ENCODE data around the gene GPR84.
A peak's percentile ranks its signal among the peaks of the same experiment; 100 is the strongest.

GPR84 gene

DNA sequence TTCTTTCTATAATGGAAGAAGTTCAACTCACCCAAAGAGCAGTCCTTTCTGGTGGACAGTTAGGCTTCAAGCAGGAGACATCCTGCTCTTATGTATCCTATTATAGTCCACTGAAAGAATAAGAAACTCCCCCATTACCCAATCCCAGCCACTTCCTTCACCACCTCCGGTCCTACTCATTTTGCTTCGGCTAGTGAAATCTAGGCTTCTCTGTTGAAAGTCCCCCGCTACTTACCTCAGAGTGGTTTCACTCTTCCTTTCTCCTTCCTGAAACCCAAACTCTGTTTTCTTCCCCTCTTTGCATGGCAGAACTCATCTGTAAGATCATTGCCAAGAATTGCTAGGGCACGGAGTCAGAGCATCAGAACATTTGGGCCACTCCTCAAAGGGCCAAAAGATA, at the start of gene GPR84:
GPR84 (minus strand) TSS at position 74 of the 400 bp plus-strand sequence. CDS start 635 bp downstream, outside the sequence.
- H3K4me3 ChIP-seq (ENCODE audit: low read depth, low read length), result no peak within 1 kb of the TSS
- DNase-seq (ENCODE audit: low read depth), result peak; percentile 42
- TF ChIP-seq, protein P1, sequence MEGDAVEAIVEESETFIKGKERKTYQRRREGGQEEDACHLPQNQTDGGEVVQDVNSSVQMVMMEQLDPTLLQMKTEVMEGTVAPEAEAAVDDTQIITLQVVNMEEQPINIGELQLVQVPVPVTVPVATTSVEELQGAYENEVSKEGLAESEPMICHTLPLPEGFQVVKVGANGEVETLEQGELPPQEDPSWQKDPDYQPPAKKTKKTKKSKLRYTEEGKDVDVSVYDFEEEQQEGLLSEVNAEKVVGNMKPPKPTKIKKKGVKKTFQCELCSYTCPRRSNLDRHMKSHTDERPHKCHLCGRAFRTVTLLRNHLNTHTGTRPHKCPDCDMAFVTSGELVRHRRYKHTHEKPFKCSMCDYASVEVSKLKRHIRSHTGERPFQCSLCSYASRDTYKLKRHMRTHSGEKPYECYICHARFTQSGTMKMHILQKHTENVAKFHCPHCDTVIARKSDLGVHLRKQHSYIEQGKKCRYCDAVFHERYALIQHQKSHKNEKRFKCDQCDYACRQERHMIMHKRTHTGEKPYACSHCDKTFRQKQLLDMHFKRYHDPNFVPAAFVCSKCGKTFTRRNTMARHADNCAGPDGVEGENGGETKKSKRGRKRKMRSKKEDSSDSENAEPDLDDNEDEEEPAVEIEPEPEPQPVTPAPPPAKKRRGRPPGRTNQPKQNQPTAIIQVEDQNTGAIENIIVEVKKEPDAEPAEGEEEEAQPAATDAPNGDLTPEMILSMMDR (conservative IDR thresholded peaks at IDR 0.05; ENCODE audit: low read depth, low read length), result no peak

GRCh38 chr12:54413284-54414190, 49.3 kb upstream of the GPR84 start:
- no peak overlapping the region for H3K4me3 ChIP-seq (ENCODE audit: low read depth, low read length)
- DNase-seq (ENCODE audit: low read depth), result peak; percentile 65
- TF ChIP-seq, protein P1 (conservative IDR thresholded peaks at IDR 0.05; ENCODE audit: low read depth, low read length), result no peak

- DNase-seq (ENCODE audit: low read depth), result no peak
- no peak overlapping the region for H3K4me3 ChIP-seq (ENCODE audit: low read depth, low read length)
- TF ChIP-seq, protein P1 (conservative IDR thresholded peaks at IDR 0.05; ENCODE audit: low read depth, low read length), result no peak
Measured at GRCh38 chr12:54412786-54413185, 48.5 kb upstream of the GPR84 start.

GRCh38 chr12:54412348-54412747, 48.1 kb upstream of the GPR84 start:
- H3K4me3 ChIP-seq (ENCODE audit: low read depth, low read length), result no peak overlapping the region
- TF ChIP-seq, protein P1 (conservative IDR thresholded peaks at IDR 0.05; ENCODE audit: low read depth, low read length), result no peak
- no peak for DNase-seq (ENCODE audit: low read depth)

GRCh38 chr12:54411391-54412241, 47.3 kb upstream of the GPR84 start:
- TF ChIP-seq, protein P1 (conservative IDR thresholded peaks at IDR 0.05; ENCODE audit: low read depth, low read length), result no peak
- H3K4me3 ChIP-seq (ENCODE audit: low read depth, low read length), result no peak overlapping the region
- peak; percentile 80 for DNase-seq (ENCODE audit: low read depth)

DNA sequence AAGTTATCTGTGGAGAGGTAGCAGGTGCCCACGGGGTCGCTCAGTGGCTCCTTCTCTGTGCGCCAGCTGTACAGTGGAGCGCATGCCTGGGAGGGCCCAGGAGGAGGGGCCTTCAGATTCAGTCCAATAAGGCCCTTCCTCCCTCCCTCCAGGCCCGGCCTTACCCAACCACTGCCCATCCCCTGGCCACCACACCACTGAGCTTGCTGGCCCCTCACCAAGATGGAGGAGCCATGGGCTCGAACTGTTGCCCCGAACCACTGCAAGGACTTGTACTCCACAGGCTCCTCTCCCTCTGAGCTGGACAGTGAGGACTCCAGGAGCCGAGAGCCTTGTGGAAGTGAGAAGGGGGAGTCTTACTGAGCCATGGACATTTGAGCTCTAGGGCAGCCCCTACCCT, 45.0 kb upstream of the GPR84 start:
- TF ChIP-seq, protein P1 (conservative IDR thresholded peaks at IDR 0.05; ENCODE audit: low read depth, low read length), result no peak
- no peak overlapping the region for H3K4me3 ChIP-seq (ENCODE audit: low read depth, low read length)
- no peak for DNase-seq (ENCODE audit: low read depth)
